ENCODE data around the gene SAMD13.

The SAMD13 gene

DNA sequence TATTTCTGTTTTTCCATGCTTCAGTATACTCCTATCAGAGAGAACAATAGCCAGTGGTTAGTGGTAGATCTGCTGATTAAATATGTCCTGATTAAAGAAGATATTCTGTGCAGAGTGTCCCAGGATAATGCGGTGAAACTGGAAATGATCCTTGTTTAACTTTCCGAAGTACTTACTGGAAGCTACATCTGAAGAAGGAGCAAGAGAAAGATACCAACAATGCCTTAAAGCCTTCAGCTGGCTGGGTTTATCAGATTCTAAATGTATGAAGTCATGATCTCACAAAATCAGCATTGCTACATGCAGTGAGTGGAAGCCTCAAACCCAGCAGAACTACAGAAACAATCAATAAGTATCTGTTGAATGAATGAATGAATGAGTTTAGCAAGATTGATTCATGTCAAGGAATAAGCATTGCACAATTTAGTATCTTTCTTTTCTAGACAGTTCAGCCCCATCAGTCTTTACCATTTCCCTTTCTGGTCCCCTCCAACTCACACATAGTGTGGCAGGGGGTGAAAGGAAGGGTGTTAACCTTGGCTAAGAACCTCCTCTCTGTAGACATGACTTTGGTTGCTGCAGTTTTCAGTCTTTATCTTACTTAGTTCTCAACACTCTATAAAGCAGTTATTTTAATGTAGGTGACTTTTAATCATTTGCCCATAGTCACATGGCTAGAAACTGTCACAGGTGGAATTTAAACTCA lies 72.1 kb downstream of the SAMD13 start:
- DNase-seq (ENCODE audit: low read depth) = peak; percentile 27

DNA sequence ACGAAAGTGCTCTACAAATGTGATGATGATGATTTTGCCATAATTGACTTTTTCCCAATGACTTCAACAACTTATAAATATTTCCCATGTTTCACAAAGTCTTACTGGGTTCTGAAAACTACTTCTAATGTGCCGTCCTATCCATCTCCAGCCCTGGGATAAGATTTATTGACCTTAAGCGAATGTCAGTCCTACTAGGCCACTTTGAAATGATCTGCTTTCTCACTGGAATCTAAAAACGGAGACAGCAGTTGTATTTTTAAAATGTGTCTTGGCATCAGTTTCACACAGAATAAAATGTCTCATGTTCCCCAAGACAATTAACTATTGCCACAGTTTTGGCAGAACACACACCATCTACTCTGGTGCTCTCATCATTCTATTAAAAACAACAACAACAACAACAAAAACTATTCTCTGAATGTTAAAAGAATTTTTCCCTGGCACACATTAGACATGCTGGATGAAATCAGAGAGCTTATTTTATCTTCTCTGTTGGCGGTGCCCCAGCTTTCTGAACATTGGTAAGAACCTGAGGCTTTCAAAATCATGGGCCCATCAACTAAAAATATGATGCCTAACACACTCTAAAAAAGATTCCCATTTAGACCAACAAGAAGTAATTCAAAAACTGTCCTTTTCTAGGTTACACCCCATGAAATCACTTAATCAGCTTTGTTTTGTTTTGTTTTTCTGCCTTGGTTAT lies 73.6 kb downstream of the SAMD13 start:
- peak; percentile 32 for DNase-seq (ENCODE audit: low read depth)

DNA sequence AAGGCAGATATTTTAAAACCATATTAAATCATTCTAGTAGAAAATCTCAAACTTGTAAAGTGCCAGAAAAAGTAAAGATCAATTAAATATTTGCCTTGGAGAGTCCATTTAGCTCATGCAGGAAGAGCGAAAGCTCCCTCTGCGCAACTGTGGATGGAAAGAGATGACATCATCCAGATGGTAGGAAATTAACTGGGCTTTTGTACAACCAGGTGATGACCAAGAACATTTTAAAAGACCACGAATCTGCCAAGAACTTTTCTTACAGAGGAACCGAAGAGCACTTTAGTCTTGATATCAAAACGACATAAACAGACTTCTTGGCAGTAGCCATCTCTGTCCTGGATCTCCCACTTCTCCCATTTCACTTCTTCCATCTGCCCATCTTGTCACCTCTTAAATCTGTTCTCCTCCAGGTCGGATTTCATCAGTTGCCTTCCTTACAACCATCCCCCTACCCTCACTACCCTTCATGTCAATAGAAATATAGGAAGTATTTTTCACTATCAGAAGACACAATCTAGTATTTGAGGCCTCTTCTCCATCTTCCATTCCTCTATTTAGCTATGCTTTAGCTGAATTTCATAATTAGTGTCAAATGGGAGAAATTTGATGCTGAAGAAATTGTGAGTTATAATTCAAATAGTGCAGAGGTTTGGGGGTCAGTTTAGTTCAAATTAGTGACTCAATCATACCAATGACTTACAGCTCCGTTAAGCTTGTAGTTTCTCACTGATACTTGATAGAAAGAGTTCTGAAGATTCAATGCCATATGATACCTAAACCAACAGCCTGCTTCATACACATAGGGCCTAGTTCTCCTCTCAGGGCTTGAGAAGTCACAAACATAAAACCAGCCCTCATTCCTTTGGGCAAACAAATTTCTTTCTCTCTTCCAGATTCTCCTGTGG lies 74.7 kb downstream of the SAMD13 start:
- DNase-seq (ENCODE audit: low read depth) = no peak

DNA sequence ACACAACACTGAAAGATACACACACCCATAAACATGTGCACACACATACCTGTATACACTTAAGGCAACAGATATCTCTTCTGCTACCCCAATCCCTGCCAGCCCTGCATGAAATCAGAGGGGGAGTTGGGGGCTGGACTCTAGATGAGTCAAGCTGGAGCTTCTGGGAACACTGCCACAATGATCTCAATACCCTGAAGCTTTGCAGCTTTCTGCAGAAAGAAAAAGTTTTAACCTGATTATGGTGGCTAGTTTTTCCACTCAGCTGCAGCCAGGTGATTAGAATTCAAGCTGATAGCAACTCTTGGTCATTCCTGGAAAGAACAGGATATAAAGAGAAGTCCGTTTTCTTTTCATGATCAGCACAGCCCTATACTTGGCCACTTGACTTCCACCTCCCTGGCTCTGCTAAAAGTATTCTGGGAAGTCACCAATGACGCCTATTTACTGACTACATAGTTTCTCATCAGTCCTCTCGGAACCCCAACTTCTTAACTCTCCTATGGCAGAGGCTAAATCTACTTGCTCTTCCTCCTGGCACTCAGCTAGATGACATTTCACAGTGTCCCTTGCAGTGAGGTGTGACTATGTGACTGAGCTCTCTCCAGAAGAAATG lies 76.1 kb downstream of the SAMD13 start:
- DNase-seq (ENCODE audit: low read depth) = peak; percentile 80

DNA sequence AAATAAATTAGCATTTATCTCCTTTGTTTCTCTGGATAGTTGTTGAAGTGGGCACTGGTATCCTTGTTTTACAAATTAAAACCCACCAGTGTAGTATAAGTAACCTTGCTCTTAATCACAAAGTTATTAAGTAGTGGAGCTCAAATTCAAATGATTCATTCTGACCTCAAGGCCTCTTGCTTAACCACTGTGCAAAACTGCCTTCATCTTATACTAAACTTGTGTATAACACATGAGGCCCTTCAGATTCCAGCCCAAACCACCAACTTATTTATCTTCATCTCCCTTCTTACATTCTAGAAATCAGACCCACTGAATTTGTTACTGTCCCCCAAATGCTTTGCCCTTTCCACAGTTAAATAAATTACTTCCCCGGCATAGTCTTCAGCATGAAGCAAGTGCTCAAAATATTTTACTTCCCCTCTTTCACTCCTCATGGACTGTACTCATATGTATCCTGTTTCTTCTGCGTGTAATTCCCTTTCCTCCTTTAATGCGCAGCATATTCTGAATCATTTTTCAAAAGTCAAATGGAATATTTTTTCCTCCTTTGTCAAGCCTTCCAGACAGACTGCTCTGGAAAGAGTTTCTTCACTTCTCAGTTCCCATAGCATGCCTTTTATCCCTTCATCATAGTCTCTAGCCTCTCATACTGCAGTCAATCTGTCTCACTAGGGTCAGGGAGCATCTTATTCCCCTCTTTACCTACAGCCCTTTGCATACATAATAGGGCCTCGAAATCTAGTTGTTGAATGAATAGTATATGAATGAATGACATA lies 77.8 kb downstream of the SAMD13 start:
- DNase-seq (ENCODE audit: low read depth) = peak; percentile 80

DNA sequence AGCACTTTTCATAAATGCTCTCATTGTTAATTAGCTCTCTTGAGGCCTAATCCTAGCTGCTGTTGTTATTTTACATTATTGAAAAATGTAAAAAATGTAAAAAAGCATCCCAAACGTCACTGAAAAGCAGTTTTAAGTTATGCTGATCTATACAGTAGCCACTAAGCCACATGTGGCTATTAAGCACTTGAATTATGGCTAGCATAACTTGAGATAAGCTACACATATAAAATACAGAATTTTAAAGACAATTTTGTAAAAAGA lies 78.3 kb downstream of the SAMD13 start:
- no peak for DNase-seq (ENCODE audit: low read depth)

DNA sequence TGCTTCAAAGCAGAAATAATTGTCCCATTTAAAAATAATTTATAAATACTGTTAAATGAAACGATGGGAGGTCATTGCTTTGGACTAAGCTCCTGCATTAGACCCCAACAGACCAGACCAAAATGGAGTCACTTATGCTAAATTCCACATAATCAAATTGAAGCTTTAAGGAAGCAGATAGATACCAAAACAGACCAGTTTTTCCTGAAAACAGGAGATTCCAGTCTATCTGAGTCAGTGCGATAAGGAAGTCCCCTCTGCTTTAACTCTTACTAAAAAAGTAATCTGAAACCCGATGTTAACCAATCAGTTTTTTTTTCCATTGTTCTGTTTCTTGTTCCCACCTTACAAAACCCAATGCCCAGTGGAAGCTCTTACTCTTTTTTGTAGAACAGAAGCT lies 80.6 kb downstream of the SAMD13 start:
- DNase-seq (ENCODE audit: low read depth) = peak; percentile 47

DNA sequence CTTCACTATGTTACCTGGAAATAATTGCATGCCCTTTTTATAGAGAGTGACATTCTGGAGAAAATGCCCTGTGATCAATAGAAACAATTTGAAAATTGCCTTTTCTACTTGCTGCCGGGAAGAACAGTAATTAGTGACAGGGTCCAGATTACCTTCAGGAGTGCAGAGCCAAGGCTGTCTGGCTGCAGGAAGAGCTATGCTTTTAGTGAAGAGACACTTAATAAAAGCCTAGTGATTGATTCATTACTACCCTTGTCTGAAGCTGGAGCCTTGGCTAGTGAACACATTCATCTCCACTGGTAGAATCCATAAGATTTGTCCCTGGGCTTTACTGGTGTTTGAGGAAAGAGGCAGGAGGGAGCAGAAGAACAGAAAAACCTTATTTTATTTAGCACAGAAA lies 83.8 kb downstream of the SAMD13 start:
- DNase-seq (ENCODE audit: low read depth) = no peak

DNA sequence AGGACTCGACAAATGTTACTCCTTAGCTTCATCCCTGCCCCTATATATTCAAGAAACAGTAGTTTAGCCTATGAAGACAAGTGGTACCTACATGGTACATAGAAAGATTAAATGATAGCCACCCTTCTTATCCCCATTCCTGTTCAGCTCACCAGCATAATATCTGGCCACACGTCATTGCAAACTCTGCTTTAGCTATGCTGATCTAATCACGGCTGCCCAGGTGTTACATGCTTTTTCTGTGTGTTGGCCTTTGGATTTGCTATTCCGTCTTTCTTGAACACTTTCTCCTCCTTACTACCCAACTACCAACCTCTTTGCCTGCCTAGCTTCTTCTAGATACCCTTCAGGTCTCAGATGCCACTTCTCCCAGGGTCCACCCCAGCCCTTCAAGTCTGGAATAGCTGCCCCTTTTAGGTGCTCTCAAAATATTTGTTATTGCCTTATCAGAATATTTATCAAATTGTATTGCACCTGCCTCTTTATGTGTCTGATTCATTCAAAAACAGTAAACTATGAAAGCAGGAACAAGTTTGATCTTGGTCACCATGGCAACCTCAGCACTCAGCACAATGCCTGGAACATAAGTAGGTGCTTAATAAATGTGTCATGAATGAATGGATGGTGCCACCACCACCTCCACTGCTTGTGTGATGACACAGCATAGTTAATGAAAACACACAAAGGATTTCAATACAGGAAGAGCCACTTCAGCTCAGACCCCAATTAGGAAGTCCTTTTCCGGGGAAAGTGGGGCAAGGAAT lies 85.4 kb downstream of the SAMD13 start:
- no peak for DNase-seq (ENCODE audit: low read depth)

DNA sequence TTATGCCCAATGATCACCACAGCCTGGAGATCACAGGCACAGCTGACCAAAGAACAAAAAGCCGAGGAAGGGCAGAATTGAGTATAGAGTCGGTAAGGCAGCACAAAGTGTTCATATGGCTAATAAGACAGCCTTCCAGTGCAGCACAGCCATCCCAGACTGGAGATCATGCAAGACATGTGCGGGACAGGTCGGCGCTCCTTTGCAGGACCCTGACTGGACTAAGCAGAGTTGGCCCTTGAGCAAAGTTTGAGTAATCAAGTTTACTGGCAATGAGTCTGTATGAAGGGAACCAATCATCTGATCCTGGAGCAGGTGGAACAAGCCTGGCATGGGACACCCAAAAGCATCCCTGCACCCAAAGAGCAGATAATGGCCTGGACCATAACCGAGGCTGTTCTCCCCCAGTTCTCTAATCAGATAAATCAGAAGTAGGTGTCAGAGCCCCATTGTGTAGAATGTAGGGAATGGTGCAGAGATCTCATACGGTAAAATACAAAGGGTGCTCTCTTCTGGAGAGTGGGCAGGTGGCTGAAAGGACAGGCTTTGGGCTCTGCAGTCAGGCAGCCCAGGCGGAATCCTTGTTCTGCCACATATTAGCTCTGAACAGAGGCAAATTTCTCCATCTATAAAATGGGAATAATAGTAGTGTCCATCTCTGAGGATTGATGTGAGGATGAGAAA lies 86.1 kb downstream of the SAMD13 start:
- no peak for DNase-seq (ENCODE audit: low read depth)

DNA sequence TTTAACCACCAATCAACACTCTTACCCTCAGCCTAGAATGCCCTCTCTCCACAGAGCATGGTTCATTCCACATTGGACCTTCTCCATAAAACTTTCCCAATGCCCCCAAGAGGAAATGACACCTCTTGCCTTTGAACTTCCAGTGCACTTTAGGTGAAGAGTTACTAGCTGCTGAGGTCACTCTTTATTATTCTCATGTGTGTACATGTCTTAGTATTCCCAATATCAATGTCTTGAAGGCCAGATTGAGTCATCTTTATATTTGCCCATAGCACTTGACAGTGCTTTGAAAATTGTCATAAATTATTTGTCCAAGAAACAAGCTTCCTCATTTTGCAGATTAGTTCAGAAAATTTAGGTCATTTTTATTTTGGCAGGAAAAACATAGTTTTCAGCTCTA lies 88.7 kb downstream of the SAMD13 start:
- no peak for DNase-seq (ENCODE audit: low read depth)

DNA sequence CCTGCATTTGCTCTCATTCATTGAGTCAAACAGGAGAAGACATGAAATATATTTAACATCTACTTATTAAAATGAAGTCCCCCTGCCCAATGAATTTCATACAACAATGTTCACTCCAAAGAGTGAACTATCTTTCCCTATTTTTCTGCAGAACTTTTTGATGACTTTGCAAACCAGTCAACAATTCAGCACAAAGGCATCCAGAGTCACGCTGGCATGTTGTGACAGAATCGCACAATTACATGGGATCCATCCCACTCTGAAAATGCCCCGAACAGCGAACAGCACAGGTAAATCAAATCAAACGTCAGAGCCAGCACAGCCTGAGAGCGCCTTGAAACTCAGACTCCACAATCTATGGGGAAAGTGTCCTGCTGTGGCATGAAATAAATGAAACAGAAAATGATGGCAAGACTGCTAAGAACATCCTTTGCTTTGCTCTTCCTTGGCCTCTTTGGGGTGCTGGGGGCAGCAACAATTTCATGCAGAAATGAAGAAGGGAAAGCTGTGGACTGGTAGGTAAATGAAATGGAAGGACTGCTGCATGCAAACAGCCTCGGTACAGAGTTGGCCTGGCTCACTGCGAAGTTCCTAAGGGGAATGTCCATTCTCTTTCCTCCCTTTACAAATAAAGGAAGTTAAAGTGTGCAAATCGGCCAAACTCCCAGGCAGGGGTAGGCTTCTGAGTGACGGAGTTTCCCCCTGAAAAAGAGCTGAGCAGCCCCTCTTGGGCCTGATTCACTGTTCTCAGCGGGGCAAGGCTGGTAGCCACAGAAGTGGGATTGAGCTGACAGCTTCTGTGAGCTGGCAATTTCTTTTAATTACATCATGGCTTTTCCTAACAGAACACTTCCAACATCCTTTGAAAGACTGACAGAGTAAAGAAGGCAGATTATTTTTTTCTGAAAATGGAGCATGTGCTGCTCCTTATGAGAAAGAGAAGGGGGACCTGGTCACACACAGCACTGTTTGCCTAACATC lies 97.0 kb downstream of the SAMD13 start, which contains the start of gene DNASE2B:
Gene DNASE2B, plus strand, starts transcription at position 310 of the 981 bp plus-strand sequence. Its CDS starts 81 bp downstream, at position 391.
- DNase-seq (ENCODE audit: low read depth) = no peak

All from EH (cell line).